DMS53 (cell line): Measurements from ENCODE around the gene PRDM11.

ENCODE experiments used
- DNase-seq: peaks from one replicate; lab custom pipeline; 2025; lab: John Stamatoyannopoulos, UW

PRDM11 gene

DNA sequence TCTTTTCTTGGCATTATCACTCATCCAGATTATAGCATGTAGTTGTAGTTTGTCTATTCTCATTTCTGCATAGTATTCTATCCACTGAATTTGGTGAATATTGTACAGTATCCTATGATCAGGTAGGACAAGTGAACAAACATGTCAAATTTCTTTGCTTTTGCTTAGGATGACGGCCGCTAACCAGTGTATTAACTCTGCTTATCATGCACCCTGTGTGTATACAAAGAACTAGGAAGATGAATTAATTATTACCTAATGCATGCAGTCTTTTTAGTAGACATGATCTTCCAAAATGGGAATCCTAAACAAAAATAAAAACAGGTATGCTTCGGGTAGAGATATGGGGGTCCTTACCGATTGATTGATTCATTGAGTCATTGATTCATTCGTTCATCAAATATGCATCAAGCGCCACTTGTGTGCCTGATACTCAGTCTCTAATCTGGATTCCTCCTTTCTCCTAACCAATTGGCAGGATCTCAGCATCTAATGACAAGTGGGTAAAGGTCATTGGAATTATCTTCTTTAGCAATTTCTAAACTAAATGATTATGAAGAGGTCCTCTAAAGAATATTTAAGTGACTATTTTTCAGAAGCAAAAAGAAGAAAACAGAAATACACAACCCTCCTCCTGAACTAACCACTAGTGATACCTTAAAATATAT is 27.9 kb downstream of the PRDM11 start:
- DNase-seq = no peak

DNA sequence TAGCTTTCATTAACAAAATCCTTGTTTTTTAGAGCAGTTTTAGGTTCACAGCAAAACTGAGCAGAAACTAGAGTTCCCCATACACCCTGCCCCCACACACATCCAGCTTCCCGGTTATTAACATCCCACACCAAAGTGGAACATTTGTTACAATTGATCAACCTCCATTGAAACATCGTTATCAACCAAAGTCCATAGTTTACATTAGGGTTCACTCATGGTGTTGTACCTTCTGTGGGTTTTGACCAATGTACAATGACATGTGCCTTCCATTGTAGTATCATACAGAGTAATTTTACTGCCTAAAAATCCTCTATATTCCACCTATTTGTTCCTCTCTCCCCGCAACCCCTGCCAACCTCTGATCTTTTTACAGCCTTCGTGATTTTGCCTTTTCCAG is 28.5 kb downstream of the PRDM11 start:
- no peak for DNase-seq

DNA sequence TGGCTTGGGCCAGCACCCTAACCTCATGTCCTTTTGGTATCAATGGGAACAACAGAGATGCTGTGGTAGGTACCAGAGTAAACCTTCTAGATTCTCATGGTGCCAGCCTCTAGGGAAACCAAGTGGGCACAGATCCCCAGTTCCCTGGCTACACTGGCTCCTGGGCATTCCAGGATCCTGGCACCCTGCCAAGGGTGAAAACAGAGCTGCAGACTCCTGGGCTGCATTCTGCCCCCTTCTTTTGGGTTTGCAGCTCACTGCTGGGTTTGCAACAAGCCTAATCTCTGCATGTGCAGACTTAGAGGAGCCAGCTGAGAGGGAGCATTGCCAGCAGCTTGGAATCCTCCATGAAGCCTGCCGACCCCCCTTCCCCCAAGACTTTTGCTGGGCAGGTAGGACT is 30.6 kb downstream of the PRDM11 start:
- DNase-seq = peak; percentile 8

DNA sequence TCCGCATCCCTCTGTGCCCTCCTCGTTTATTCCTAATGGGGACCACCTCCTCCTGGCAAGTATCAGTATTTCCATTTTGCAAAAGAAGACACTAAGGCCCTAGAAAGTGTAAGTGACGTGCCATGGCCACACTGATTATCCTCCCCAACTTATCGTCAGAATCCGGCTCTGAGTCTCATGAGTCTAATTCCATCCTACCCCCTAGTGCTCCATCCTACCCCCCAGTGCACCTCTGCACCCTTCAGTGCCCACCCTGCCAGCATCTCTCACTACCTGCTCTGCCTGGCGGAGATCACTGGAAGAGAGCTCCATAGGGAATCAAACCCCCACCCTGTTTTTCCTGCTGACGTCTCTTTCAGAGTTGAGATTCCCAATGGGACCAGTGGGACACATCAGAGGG is 31.8 kb downstream of the PRDM11 start:
- no peak for DNase-seq

DNA sequence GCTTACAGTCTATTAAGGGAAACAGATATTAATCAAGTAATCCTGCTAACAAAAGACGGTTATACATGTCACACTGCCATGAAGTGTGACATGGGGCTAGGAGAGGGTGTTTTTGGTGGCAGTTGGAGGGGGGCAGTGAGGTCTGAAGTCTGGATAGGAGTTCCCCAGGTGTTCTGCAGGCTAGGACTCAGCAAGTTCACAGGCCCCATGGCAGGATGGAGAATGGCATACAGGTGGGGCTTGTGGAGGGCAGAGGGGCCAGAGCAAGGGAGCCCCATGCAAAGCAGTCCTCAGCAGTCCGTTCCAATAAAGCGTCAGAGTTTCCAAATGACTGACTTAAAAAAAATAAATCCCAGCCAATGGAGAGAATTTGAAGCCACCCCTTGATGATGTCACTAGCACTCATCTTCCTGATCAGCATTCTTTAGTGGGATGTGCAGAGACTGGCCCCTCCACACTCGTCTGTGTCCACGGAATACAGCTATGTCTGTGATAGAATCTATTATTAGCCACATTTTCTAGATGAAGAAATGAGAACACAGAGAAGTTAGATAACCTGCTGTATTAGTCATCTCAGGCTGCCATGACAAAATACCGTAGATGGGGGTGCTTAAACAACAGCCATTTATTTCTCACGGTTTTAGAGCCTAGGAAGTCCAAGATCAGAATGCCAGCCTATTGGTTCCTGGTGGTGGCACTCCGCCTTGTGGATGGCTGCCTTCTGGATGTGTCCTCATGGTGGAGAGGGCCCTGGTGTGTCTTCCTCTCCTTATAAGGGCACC is 32.6 kb downstream of the PRDM11 start:
- peak; percentile 35 for DNase-seq

DNA sequence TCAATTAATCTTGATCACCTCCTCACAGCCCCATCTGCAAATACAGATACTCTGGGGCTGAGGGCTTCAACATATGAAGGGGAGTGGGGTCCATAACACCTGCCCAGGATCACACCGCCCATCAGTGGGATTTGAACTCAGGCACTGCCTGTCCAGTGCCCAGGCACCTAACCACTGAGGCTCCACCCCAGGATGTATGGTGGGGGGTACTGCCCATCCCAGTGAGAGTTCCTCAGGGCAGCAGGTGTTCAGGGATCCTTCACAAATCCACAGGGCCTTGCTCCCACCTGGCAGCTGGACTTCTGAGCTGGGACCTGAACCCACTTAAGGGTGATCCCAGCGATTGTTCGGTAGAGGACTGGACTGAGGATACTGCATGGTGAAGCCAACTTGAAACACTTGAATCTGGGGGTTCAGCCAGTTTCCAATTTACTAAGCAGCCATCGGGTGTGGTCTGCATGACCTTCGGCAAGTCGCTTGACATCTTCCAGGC is 33.3 kb downstream of the PRDM11 start:
- DNase-seq = peak; percentile 55

DNA sequence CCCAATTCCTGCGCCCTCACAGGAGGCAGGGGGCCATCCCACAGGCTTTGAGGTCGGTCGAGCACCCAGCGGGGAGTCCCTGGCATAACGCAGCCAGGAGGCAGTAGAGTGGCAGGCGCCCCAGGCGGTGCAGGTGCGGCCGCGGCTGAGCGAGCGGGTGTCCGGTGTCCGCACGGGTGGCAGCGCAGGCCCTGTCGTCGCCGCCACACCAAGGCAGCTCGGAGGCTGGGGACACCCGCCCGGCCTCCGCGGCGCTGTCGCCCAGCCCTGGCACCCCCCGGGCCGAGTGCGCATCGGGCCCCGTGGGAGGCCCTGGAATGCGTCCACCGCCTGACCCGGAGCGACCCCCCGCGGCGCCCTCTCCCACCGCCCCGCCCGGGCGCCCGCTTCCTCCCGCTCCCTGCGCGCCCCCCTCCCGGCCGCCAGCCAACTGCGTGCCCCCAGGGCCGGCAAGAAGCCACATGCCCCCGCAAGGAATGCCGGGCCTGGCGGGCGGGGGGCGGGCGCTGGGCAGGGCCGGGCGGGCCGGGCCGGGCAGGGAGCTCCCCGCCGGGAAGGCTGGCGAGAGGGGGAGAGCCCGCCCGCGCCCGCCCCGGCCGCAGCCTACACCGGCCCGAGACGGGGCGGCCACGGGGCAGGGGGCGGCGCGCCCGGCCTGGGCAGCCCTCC is 33.9 kb downstream of the PRDM11 start:
- peak; percentile 84 for DNase-seq

DNA sequence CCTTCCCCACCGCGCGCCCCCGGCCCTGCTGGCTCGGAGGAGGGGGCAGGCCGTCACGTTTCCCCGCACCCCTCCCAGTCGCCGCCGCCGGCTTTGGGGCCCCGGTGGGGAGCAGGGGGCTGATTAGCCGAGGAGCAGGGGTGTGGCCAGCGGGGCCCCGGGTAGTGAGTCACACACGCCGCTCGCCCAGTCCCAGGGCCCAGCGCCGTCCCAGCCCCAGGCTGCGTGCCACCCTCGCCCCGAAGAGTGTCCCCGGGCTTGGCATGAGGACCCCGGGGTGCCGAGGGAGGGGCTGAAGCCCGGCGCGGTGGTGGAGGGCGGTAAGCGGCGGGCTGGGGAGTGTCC is 34.4 kb downstream of the PRDM11 start:
- DNase-seq = peak; percentile 79

DNA sequence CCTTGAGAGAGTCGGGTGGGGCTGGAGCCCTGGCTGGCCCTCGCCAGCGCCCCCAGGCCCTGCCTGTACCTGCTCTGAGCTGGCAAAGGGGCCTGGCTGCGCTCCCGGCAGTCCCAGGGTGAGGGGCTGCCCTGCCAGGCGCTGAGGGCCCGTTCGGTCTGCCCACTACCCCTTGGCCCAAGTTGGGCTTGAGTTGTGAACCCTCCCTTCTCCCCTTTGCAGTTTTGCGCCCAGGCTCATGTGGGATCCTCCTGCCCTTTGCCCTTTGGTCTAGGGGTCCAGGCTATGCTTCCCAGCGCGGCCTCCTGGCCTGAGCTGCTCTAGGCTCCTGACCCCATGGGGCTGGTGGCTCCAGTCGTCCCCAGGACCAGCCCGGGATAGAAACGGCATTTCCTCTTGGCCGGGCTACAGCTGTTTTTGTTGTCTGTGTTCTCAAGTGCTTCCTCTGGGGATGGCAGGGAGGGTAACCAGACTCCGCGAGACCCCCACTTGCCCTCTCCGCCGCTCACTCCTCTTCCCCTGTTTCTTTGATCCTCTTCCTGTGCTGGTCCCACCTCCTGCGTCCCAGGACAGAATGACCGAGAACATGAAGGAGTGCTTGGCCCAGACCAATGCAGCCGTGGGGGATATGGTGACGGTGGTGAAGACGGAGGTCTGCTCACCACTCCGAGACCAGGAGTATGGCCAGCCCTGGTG is 34.9 kb downstream of the PRDM11 start:
- no peak for DNase-seq

DNA sequence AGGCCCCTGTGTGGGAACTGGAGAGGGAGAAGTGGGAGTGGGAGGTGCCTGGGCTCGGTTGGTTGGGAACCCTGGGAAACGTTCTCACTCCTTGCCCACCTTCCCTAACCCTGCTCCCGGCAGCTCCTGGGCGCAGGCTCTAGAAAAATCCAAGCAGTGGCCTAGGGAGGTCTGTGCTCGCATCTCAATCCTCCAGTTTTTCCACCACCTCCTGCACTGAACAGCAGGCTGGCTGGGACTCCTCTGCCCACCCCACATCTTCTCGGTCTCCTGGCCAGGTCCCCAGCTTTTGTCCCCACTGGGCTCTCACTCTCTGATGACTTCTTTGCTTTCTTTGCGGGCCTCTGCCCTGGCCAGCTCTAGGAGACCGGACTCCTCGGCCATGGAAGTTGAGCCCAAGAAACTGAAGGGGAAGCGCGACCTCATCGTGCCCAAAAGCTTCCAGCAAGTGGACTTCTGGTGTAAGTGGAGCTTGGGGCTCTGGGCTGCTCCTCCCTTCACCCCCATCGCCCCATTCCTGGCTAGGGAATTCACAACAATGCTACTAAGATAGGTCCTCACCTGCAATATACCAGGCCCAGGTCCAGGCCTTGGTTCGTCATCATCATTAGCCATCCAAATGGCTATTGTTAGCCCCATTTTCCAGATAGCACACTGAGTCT is 35.6 kb downstream of the PRDM11 start:
- no peak for DNase-seq

DNA sequence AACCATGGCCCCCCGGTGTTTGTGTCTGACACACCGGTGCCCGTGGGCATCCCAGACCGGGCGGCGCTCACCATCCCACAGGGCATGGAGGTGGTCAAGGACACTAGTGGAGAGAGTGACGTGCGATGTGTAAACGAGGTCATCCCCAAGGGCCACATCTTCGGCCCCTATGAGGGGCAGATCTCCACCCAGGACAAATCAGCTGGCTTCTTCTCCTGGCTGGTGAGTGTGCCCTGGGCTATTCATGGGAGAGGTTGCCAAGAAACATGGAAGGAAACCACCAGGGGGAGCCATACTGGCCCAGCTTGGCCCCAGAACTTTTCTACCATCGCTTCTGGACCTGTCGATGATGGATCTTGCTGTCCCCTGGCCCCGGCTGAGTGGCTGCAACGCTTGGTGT is 36.5 kb downstream of the PRDM11 start:
- DNase-seq = peak; percentile 58

DNA sequence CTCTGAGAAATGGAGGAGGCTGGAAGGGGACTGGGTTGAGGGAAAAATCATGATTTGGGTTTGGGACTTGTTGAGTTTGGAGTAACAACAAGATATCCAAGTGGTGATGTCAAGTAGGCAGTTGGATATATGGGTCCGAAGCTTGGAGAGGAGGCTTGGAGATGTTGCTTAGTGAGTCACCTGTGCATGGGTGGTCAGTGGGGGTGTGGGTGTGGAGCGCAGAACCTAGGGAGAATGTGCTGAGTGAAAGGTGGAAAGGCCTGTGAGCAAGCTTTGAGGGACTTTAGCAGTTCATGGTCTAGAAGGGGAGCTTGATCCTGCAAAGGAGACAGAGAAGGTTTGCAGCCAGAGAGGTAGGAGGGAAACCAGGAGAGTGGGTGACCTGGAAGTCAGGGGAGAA is 38.2 kb downstream of the PRDM11 start:
- no peak for DNase-seq

DNA sequence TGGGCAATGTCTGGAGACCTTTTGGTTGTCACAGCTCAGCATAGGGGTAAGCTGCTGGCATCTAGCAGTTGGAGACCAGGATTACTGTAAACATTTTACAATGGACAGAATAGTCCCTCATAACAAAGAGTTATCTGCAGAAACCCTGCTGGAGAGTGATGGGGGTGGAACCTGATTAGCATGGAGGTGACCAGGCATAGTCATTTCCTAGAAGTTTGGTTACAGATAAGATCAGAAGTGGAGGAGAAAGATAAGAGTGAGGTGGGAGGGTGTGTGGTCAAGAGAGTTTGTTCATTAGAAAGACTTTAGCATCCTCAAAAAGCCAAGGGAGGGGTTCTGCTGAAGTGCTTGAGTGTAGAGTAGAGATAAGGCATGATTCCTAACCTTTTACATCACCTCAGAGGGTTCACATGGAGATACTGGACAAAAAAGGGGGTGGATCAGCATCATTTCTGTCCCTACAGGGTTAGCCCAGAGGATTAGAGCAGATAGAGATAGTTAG is 38.8 kb downstream of the PRDM11 start:
- no peak for DNase-seq

DNA sequence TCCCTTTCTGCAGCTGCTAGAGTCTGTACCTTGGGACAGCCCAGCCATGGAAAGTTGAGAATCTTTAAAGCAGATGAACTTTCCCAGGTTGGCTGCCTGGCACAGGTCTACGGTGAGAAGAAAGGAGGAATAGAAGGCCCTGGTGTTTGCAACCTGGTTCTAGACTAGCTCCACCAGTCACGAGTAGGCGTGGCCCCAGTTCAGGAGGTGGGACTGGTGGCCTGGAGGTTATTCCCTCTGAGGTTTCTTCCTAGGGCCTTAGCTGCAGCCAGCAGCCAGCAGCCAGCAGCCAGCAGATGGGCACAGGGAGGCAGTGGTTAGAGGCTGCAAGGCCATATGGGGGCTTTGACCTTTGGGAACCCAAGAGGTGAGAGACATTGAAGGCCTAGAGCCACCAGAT is 40.9 kb downstream of the PRDM11 start:
- DNase-seq = no peak

DNA sequence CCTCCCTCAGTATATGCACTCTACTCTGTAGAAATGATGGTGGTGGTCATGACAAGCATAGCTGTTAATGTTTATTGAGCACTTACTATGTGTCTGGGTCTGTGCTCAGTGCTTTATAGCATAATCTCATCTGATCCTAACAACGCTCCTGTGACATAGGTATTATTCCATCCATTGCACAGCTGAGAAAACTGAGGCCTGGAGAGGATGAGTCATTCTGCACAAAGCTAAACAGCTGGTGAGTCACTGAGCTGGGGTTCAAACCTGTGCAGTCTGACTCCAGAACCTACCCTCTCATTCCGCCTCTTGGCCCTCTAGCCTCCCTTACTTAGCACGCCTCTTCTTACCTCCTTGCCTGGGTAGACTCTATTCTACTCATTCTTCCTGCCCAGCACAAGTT is 41.7 kb downstream of the PRDM11 start:
- no peak for DNase-seq

DNA sequence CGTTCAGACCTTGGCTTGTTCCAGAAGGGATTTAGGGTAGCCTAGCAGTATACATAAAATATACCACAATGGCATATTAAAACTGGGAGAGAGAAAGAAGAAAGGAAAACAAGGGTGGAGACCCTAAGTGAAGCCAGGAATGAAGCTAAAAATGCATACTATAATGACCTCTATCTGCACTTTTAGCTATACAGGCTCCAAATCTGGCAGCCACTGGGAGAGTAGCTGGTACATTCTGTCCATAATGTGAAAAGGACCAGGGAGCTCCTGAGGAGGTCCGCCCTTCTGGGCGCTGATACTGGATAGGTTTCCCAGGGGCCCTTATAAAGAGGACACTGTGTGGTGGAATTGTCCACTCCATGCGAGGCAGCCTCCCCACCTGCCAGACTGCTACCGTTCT is 42.8 kb downstream of the PRDM11 start:
- no peak for DNase-seq

DNA sequence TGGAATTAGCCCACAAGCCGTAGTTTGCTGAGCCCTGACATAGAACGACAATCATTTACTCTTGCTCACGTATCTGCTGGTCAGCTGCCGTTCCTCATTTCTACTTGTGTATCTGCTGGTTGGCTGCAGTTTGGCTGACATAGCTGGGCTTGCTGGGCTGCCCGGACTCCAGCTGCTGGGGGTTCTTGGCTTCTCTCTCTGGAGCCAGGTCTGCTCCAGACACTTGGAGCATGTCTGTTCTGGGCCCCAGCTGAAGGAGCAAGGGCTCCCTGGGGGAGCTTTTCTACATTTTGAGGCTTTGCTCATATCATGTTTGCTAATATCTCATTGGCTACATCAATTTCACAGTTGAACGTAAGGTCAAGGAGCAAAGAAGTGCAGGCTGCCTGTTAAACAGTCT is 47.3 kb downstream of the PRDM11 start:
- no peak for DNase-seq

DNA sequence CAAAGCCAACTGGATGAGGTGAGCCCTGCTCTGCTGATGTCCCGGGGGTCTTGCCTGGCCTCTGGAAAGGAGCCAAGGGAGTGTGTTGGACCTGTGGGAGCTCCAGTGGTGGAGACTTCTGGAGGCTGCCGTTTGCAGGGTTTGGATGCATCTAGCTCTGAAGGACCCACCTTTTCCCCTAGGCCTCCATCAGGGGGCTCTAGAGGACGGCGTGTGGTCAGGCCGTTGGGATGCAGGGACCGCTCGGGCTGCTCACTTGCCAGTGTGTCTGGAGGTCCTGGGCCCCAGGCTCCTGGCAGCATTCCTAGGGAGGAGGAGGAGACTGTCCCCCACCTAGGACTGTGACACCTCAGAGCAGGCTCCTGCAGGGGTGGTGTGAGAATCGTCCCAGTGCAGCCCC is 58.3 kb downstream of the PRDM11 start:
- DNase-seq = no peak

DNA sequence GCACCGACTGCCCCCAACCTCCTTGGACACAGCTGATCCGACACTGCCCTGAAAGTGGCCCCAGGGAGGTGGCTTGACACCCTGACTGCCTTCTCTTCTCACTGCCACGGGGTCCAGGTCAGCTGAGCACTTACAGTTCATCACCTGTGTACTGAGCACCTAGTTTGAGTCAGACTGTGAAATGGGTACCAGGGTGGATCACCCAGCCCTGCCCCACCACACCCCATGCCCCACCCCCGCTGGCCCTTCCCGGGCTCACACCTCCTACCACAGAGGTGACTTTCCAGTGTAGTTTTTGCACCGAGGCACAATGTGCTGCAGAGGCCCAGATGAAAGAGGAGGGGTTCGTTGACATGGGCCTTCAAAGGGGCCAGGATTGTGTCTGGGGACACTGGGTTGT is 59.5 kb downstream of the PRDM11 start:
- no peak for DNase-seq

DNA sequence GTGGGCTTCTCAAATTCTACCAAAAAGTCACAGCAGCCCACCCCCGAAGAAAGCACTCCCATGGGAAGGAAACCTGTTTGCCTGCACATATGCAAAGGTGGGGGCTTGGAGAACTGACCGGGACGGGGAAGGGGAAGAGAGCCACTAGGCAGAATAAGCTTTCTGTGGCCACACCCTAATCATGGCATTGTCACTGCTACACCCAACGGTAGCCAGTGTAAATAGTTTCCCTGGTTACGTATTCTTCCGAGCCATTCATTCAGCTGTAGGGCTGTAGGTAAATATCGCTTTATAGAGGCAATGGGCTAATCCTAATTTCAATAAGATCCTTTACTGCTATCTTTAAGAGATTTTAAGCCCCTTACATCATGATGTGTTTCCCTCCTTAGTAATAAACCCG is 61.7 kb downstream of the PRDM11 start:
- DNase-seq = peak; percentile 32

DNA sequence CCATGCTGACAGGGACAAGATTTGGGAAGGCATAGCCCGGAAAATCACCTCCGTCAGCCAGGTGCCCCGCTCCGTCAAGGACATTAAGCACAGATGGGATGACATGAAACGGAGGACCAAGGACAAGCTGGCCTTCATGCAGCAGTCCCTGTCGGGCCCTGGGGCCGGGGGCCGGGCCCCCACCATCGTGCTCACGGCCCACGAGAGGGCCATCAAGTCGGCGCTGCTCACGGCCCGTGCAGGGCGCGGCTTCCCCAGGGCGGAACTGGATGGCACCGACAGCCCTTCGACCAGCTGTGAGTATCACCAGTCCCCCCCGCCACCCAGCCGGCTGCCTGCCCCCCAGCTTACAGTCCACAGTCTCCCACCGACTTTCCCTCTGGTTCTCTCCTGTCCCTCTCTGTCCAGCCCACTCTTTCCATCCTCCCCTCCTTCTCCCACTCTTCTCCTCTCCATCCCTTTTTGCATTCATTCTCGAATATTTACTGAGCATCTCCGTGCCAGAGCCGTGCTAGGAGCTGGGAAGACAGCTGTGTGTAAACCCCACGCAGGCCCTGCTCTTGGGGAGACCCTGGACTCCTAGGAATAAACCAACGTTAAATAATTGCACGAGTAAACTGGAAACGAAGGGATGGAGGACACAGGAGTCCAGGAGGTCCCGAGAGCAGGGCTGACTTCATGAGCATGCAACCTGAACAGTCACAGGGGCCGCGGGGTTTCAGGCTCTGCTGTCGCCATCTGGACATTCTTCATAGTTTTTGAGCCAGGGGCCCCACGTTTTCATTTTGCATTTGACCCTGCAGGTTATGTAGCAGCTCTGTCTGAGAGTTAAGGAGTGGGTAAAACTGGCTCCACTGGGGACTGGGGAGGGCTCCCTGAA is 62.8 kb downstream of the PRDM11 start:
- DNase-seq = no peak
